BJ (cell line): ENCODE measurements around the gene TJP3. TPM values are rescaled to one million over a fixed set of nuclear protein-coding genes. Genes with fewer than 3 reads are reported as not detected.

Experiments used
- CTCF ChIA-PET: fragments of 350-600 bp; formaldehyde crosslinking; extraction: SDS; loops from one replicate; lab custom pipeline; 2021; ENCODE audit warnings: antibody characterized with exemption, inconsistent platforms; lab: Yijun Ruan, JAX
- POLR2A ChIA-PET: fragments of 300-600 bp; sonication (Branson Sonifier 250); formaldehyde crosslinking; extraction: SDS; loops from one replicate; lab custom pipeline; 2021; ENCODE audit warnings: antibody characterized with exemption; lab: Charles Lee
- DNase-seq: peaks from one replicate; pipeline ENCODE4 v3.0.0-alpha.2; 2011; ENCODE audit warnings: low read depth
- H3K27me3 ChIP-seq: 2 replicates; pipeline ENCODE4 v1.6.0; 2011; ENCODE audit warnings: low read length; ENCODE audit not compliant: control insufficient read depth, insufficient read depth
- H3K36me3 ChIP-seq: 2 replicates; pipeline ENCODE4 v1.5.1; 2011; ENCODE audit warnings: low read length; ENCODE audit not compliant: control insufficient read depth, insufficient read depth
- H3K4me3 ChIP-seq: 2 replicates; pipeline ENCODE4 v1.5.1; 2011; ENCODE audit warnings: low read depth, mild to moderate bottlenecking, control low read depth, low read length
- CTCF ChIP-seq: IDR thresholded peaks from 2 replicates; pipeline ENCODE4 v1.5.1; 2011; ENCODE audit warnings: low read depth, mild to moderate bottlenecking, control low read depth, inconsistent platforms, low read length, moderate library complexity; ENCODE audit not compliant: insufficient read depth
- polyA plus RNA-seq: library from polyadenylated mRNA; depleted of rRNA; stranded (reverse); fragments of >200 nt; gene quantifications from 2 replicates; pipeline ENCODE4 v1.2.3, GENCODE V29; 2011

TJP3 gene
- polyA plus RNA-seq, 1 experiment: not detected

DNA sequence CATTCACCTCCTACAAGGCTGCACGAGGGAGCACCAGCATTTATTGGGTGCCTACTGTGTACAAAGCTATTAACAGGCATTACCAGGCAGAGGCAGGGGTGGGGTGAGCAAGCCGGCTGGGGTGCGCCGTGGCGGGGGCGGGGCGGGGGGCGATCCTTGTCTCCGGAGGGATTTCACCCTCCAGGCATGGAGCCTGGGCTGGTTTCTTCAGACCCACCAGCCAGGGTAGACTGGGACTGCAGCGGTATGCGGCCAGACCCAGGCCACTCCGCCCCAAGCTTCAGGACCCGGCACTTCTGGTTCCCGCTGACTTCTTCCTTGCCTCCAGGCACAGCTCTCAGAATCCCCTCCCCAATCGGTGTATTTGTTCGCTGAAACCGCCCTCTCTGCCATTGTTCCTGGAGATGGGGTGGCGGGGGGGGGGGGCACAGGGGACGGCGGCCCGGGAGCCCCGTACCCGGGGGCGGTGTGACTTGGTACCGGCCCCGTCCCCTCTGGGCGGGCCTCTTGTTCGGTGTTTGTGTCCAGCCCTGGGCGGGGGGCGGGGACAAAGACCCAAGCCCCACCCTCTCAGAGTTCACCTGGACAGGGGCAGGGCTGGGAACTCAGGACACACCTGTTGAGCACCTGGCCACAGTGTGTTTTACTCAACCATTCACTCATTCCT is 14.4 kb downstream of the TJP3 start:
- H3K4me3 ChIP-seq: no peak overlapping the region
- DNase-seq: no peak
- no peak for TF ChIP-seq CTCF
- H3K36me3 ChIP-seq: no peaks in the 10 kb centered on the region
- H3K27me3 ChIP-seq: peaks cover 20% of the 10 kb centered on the region
- POLR2A ChIA-PET: no interaction called here
- CTCF ChIA-PET: no interaction called here

DNA sequence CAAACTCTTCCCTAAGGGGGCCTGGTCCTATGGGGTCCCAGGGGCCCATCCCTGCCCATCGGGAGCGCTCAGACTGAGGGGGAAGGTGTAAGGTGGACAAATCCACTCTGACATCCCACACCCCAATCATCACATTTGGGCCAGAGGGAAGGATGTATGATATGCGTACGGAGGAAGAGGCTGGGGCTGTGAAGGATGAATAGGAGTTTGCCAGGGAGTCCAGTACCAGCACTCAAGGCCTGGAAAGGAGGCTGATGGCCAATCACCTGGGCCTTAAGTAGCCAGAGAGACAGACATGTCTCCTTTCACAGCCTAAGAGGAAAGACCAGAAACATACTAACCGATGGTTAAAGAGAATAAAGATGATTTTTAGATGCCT is 14.9 kb downstream of the TJP3 start:
- POLR2A ChIA-PET: no interaction called here
- CTCF ChIA-PET: no interaction called here
- H3K27me3 ChIP-seq: peaks cover 20% of the 10 kb centered on the region

DNA sequence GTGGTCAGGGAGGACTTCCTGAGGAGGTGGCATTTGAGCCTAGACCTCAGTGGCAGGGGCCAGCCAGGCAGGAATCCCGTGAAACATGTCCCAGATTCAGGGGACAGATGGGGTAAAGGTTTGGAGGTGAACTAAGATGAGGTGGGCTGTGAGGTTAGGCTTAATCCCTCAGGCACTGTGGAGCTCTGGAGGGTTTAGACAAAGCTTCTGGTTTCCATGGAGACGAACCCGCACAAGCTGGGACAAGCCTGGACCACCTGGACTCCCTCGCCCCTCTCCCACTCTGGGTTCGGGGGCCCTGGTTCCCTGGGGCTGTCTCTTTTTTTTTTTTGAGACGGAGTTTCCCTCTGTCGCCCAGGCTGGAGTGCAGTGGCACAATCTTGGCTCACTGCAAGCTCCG is 15.7 kb downstream of the TJP3 start:
- TF ChIP-seq CTCF: no peak
- H3K27me3 ChIP-seq: peaks cover 20% of the 10 kb centered on the region
- ChIA-PET POLR2A (no interaction called here), CTCF (no interaction called here)
- H3K4me3 ChIP-seq: no peak overlapping the region
- DNase-seq: no peak
- H3K36me3 ChIP-seq: no peaks in the 10 kb centered on the region

More for the DNA sequence above, 14.9 kb downstream of the TJP3 start:
- TF ChIP-seq CTCF: no peak
- Histone ChIP-seq H3K4me3 (no peak overlapping the region), H3K36me3 (no peaks in the 10 kb centered on the region)
- no peak for DNase-seq

GRCh38 chr19:3725121-3725520 is 16.9 kb downstream of the TJP3 start:
- POLR2A ChIA-PET: no interaction called here
- Histone ChIP-seq H3K36me3 (no peaks in the 10 kb centered on the region), H3K4me3 (no peak overlapping the region), H3K27me3 (peaks cover 19% of the 10 kb centered on the region)
- CTCF ChIA-PET: no interaction called here
- TF ChIP-seq CTCF: no peak
- DNase-seq: no peak

GRCh38 chr19:3725640-3726310 is 17.6 kb downstream of the TJP3 start:
- POLR2A ChIA-PET: interaction anchor here (0.6 kb wide), 1 partner anchor 9 kb away, joined by 9 read pairs; no protein-coding TSS in a partner anchor
- TF ChIP-seq CTCF: no peak
- no peak overlapping the region for H3K4me3 ChIP-seq
- H3K36me3 ChIP-seq: no peaks in the 10 kb centered on the region
- CTCF ChIA-PET: no interaction called here
- no peak for DNase-seq
- peaks cover 19% of the 10 kb centered on the region for H3K27me3 ChIP-seq
